ENCODE results near the gene ZMIZ1.
A peak's percentile ranks its signal among the peaks of the same experiment; 100 is the strongest.

Gene ZMIZ1

DNA sequence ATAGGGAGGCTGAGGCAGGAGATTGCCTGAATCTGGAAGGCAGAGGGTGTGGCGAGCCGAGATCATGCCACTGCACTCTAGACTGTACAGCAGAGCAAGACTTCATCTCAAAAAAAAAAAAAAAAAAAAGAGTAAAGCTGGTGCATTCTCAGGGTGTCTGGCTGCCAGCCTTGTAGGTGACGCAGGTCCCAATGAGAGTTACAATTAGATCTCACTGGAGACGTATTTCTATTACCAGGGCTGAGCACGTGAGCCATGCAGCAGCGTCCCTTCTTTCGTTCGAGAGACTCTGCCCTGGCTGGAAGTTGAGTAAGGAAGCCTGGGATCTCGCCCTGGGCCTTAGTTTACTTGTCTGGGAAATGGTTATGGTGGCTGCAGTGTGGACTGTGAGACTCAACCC, 22.4 kb upstream of the ZMIZ1 start:
- H4K20me1 ChIP-seq, result no peaks in the 10 kb centered on the region
- no peaks in the 10 kb centered on the region for H3K27me3 ChIP-seq
- H3K27ac ChIP-seq, result no peak overlapping the region
- no peaks in the 10 kb centered on the region for H3K9me3 ChIP-seq
- no peak overlapping the region for H3K4me2 ChIP-seq
- no peak overlapping the region for H3K4me3 ChIP-seq
- TF ChIP-seq Cebpa-rat (IDR thresholded peaks at IDR 0.05), result no peak
- H3K9ac ChIP-seq, result no peak overlapping the region
- H3K36me3 ChIP-seq, result no peaks in the 10 kb centered on the region
- H3K4me1 ChIP-seq, result peaks cover 40% of the 10 kb centered on the region

DNA sequence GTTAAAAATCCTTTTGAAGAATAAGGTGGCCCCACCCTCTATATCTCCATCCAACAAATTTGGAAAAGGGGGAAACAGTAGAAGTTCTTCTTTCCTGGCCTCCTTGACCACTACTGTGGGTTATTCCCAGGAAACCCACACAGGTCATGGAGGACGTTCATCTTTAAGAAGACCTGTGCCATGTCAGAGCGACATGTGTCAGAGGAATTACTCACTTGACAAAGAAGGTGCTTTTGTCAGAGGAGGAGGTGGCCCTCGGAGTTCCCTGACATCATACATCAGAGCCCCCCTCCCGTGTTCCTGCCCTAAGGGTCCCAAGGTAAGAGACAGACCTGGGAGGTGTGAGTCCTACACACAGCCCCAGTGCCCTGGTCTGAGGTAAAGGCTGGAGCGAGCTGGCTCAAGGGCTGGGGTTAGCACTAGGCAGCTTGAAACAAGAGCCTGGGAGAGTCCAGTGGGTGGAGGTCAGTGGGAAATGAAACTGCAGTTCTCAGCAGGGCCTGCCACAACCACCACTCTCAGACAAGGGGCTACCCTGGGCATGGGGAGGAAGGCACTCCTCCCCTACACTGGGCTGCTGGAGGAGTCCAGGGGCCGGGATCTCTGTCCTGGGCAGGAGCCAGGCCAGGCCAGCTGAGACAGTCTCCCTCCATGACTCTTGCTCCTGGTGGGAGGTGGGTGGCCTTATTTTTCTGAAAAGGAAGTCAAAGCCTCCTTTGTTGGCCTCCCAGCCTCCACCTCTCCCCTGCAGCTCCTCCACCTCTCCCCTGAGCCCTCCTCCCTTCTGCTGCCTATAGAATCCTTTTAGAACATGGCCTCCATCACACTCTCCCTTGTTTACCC, 21.8 kb upstream of the ZMIZ1 start:
- Histone ChIP-seq H3K9ac (no peak overlapping the region), H3K9me3 (no peaks in the 10 kb centered on the region), H3K36me3 (no peaks in the 10 kb centered on the region), H3K27me3 (no peaks in the 10 kb centered on the region), H3K27ac (no peak overlapping the region; the same call in 1 of the 2 replicates), H4K20me1 (no peaks in the 10 kb centered on the region), H3K4me3 (no peak overlapping the region), H3K4me1 (peaks cover 40% of the 10 kb centered on the region), H3K4me2 (peak overlapping the region; percentile 91; the same call in 1 of the 2 replicates)
- TF ChIP-seq Cebpa-rat (IDR thresholded peaks at IDR 0.05), result no peak

GRCh38 chr10:79047584-79047874, 21.2 kb upstream of the ZMIZ1 start:
- Histone ChIP-seq H3K36me3 (no peaks in the 10 kb centered on the region), H4K20me1 (no peaks in the 10 kb centered on the region), H3K27ac (peak overlapping the region; percentile 82; the same call in 1 of the 2 replicates), H3K4me3 (no peak overlapping the region), H3K4me1 (peaks cover 40% of the 10 kb centered on the region), H3K9ac (peak overlapping the region; percentile 59; the same call in 1 of the 2 replicates), H3K9me3 (no peaks in the 10 kb centered on the region), H3K4me2 (peak overlapping the region; percentile 91), H3K27me3 (no peaks in the 10 kb centered on the region)
- TF ChIP-seq Cebpa-rat (IDR thresholded peaks at IDR 0.05), result no peak

- H3K9ac ChIP-seq, result peak overlapping the region; percentile 59; the same call in 1 of the 2 replicates
- peaks cover 40% of the 10 kb centered on the region for H3K4me1 ChIP-seq
- peak overlapping the region; percentile 91 for H3K4me2 ChIP-seq
- peak overlapping the region; percentile 82 for H3K27ac ChIP-seq
- no peaks in the 10 kb centered on the region for H3K36me3 ChIP-seq
- peak overlapping the region; percentile 39; the same call in 1 of the 2 replicates for H3K4me3 ChIP-seq
- no peaks in the 10 kb centered on the region for H3K27me3 ChIP-seq
- H4K20me1 ChIP-seq, result no peaks in the 10 kb centered on the region
- no peaks in the 10 kb centered on the region for H3K9me3 ChIP-seq
- no peak for TF ChIP-seq Cebpa-rat (IDR thresholded peaks at IDR 0.05)
Measured at GRCh38 chr10:79047875-79048638, 20.7 kb upstream of the ZMIZ1 start.

- H3K9me3 ChIP-seq, result no peaks in the 10 kb centered on the region
- H4K20me1 ChIP-seq, result no peaks in the 10 kb centered on the region
- peaks cover 39% of the 10 kb centered on the region for H3K4me1 ChIP-seq
- H3K4me2 ChIP-seq, result peak overlapping the region; percentile 91
- TF ChIP-seq Cebpa-rat (IDR thresholded peaks at IDR 0.05), result no peak
- H3K9ac ChIP-seq, result peak overlapping the region; percentile 59; the same call in 1 of the 2 replicates
- peak overlapping the region; percentile 82 for H3K27ac ChIP-seq
- H3K36me3 ChIP-seq, result no peaks in the 10 kb centered on the region
- no peaks in the 10 kb centered on the region for H3K27me3 ChIP-seq
- peak overlapping the region; percentile 39; the same call in 1 of the 2 replicates for H3K4me3 ChIP-seq
Measured at GRCh38 chr10:79048639-79049550, 19.9 kb upstream of the ZMIZ1 start.

GRCh38 chr10:79049931-79050895, 18.6 kb upstream of the ZMIZ1 start:
- no peak overlapping the region for H3K4me2 ChIP-seq
- no peak for TF ChIP-seq Cebpa-rat (IDR thresholded peaks at IDR 0.05)
- no peaks in the 10 kb centered on the region for H3K9me3 ChIP-seq

GRCh38 chr10:79050896-79051555, 17.7 kb upstream of the ZMIZ1 start:
- Histone ChIP-seq H3K9ac (no peak overlapping the region), H3K27me3 (no peaks in the 10 kb centered on the region), H3K4me2 (no peak overlapping the region), H3K27ac (no peak overlapping the region), H3K36me3 (no peaks in the 10 kb centered on the region), H3K4me3 (no peak overlapping the region), H4K20me1 (no peaks in the 10 kb centered on the region), H3K9me3 (no peaks in the 10 kb centered on the region), H3K4me1 (peaks cover 29% of the 10 kb centered on the region)
- no peak for TF ChIP-seq Cebpa-rat (IDR thresholded peaks at IDR 0.05)

More at GRCh38 chr10:79049931-79050895, 18.6 kb upstream of the ZMIZ1 start:
- peaks cover 34% of the 10 kb centered on the region for H3K4me1 ChIP-seq
- H3K4me3 ChIP-seq, result no peak overlapping the region
- no peaks in the 10 kb centered on the region for H4K20me1 ChIP-seq
- H3K9ac ChIP-seq, result no peak overlapping the region
- H3K27me3 ChIP-seq, result no peaks in the 10 kb centered on the region
- no peak overlapping the region for H3K27ac ChIP-seq
- no peaks in the 10 kb centered on the region for H3K36me3 ChIP-seq

DNA sequence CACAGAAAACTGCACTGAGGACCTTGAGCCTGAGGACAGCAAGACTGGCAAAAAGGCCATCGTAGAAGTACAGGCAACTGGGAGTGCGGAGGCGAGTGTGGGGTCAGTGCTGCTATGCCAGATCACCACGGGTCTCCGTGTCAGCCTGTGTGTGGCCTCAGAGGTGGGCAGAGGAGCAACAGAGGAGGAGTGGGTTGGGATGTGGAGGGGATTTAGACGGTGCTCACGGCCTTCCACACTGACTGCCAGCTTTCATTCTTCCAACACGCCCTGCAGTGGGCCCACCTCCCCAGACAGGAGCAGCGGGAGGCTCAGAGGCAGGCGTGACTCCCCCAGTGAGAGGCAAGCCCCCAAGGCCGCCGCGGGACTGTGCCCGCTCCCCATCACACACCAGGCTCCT, 17.0 kb upstream of the ZMIZ1 start:
- TF ChIP-seq Cebpa-rat (IDR thresholded peaks at IDR 0.05), result no peak
- Histone ChIP-seq H3K4me3 (no peak overlapping the region), H3K27ac (no peak overlapping the region), H4K20me1 (no peaks in the 10 kb centered on the region), H3K9me3 (no peaks in the 10 kb centered on the region), H3K27me3 (no peaks in the 10 kb centered on the region), H3K4me1 (peaks cover 26% of the 10 kb centered on the region), H3K4me2 (0 out of 2 replicates have a peak overlapping the region, but pooled peaks have one; percentile 25), H3K36me3 (no peaks in the 10 kb centered on the region), H3K9ac (no peak overlapping the region)

Measured in BLaER1 (cell line).